GM19328 (cell line): ENCODE measurements around the gene ISL2.
"Not testable (repeated sequence)": the region's sequence is repeated elsewhere in the genome, so short reads cannot be mapped to it uniquely, and the experiment has no call there.

Experiments used
- ATAC-seq: cut with Tn5 transposase; IDR thresholded peaks from one replicate; pipeline ENCODE4 v1.9.1; 2021; ENCODE audit warnings: mild to moderate bottlenecking, moderate library complexity; ENCODE audit not compliant: unreplicated experiment

ISL2 gene

DNA sequence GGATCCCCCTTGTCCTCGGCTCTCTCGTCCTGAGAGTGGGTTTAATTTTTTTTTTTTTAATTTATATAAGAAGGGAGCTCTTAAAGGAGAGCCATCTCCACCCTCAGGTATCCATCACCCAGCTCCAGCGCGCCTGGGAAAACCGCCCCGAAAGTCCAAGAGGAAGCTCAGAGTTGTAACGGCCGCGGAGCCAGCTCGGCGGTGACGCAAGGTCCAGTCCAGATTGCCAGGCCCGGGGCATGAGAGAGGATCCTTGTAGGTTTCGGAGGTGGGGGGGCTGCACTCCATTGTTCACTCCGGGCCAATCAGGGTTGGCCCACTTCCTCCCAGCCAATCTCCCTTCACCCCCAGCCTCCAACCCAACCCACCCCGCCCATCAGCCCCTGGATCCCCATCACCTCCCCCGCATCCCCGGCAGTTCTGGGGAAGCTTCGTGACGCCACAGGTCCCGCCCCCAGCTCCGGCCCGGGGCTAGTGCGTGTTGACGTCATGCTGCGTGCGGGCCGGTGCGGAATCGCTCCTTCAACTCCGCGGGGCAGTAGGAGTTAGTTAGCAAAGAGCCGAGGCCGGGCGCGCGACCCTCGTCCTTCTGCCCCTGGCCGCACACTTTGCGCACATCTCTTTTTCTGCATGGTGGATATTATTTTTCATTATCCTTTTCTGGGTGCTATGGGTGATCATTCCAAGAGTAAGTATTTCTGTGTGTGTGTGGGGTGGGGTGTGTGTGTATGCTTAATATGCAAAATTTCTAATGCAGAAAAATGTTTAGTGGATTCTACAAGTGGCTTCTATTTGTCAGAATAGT, at the start of gene ISL2:
Gene ISL2 (plus strand): TSS at position 520 of the 805 bp plus-strand sequence. CDS start 111 bp downstream, at position 631.
- ATAC-seq = peak; percentile 35

DNA sequence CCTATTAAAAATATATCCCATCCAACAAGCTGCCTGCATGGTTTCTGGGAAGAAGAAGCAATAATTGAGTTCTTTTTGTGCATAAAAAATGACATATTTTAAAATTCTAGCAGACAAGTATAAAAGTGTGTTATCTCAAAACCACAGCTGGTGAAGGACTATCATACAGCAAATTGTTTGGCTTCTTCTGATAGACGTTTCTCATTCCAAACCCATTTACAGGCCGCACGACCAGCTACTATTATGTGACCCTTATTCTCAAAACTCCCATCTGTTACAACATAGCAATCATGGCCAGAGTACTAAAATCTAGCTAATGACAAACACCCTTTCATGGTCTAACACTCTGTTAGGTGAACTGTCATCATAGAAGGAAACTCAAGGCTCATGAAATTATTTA, 47.0 kb upstream of the ISL2 start:
- no peak for ATAC-seq

DNA sequence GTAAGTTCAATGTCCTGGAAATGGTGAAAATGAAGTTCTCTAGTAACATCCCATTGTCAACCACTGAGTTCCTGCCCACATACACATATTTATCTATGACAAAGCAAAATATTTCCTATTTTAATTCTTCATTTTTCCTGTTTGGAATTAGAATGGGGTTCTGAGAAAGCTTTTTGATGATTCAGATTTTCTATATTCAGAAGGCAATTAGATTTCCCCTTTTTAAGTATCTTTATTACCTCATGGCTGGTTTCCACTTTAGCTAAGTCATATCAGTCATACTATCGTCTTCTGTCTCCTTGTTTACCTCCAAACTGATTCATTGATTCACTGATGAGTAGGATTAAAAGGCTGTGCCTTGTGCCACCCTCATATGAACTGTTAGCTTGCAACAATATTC, 43.2 kb upstream of the ISL2 start:
- ATAC-seq = no peak

DNA sequence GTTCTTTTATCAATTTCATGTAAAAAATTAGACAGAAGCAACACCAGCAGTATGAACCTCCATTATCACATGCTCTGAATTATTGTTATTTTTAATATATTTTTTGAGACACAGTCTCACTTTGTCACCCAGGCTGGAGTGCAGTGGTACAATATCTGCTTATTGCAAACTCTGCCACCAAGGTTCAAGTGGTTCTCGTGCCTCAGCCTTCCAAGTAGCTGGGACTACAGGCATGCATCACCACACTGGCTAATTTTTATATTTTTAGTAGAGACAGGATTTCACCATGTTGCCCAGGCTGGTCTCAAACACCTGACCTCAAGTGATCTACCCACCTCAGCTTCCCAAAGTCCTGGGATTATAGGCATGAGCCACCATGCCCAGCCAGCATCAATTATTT, 42.1 kb upstream of the ISL2 start:
- ATAC-seq = not testable (repeated sequence)

DNA sequence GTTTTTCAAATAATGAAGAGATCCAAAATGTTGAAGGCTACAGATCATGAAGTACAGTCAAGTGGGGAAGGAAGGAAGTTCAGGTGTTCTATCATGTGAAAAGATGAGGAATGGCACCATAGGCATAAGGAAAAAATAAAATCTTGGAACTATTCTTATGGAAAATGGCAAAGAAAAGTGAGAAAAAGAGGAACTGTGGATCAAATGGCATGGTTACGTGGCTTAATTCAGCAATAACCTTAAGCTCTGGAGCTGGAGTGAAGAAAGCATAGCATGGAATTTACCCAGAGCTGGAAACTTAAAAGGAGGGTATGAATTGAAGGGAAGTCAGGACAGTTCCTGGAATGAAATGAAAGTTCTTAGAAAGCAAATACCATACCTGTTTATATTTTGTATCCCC, 39.7 kb upstream of the ISL2 start:
- no peak for ATAC-seq

DNA sequence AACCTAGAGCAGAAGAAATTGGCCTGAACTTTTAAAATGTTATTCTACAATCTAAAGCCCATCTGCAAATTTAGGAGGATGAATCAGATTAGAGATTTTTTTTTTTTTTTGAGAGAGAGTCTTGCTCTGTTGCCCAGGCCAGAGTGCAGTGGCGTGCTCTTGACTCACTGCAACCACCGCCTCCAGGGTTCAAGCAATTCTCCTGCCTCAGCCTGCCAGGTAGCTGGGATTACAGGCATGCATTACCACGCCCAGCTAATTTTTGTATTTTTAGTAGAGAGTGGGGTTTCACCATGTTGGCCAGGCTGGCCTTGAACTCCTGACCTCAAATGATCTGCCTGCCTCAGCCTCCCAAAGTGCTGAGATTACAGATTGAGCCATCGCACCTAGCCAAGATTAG, 38.6 kb upstream of the ISL2 start:
- not testable (repeated sequence) for ATAC-seq

DNA sequence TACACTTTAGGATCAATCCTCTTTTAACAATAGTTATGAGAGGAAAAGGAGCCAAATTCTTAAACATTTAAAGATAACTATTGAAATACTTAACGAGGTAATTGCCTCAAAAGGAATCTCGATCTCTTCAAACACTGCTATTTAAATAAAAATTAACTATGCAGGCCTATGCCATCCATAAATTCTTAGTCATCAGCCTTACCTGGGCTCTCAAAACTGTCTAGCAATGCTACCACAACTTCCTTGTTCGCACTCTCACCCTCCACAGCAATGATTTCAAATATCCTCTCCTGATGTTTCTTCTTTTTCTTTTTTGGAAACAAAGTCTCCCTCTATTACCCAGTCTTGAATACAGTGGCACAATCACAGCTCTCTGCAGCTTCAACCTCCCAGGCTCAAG, 37.6 kb upstream of the ISL2 start:
- ATAC-seq = no peak

DNA sequence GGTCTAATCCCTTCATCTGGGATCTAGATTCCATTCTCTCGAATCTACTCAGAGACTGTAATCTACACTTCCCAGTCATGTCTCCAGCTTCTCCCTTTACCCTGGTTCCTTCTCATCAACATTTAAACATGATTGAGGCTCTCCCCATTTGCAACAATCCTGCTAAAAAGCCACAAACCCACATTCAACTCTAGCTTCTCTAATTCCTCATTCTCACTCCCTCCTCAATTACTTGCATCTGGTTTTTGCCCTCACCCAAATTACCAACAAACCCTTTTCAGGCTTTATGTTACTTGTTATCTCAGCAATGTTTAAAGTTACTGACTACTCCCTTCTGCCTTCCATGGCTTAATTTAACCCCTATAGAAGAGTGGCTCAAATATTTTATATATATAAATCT, 36.8 kb upstream of the ISL2 start:
- no peak for ATAC-seq

DNA sequence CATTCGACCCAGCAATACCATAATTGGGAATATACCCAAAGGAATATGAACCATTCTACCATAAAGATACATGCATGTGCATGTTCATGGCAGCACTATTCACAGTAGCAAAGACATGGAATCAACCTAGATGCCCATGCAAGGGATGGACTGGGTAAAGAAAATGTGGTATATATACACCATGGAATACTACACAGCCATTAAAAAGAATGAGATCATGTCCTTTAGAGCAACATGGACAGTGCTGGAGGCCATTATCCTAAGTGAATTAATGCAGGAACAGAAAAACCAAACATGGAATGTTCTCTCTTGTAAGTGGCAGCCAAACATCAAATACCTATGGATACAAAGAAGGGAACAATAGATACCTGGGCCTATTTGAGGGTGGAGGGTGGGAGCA, 32.7 kb upstream of the ISL2 start:
- no peak for ATAC-seq

DNA sequence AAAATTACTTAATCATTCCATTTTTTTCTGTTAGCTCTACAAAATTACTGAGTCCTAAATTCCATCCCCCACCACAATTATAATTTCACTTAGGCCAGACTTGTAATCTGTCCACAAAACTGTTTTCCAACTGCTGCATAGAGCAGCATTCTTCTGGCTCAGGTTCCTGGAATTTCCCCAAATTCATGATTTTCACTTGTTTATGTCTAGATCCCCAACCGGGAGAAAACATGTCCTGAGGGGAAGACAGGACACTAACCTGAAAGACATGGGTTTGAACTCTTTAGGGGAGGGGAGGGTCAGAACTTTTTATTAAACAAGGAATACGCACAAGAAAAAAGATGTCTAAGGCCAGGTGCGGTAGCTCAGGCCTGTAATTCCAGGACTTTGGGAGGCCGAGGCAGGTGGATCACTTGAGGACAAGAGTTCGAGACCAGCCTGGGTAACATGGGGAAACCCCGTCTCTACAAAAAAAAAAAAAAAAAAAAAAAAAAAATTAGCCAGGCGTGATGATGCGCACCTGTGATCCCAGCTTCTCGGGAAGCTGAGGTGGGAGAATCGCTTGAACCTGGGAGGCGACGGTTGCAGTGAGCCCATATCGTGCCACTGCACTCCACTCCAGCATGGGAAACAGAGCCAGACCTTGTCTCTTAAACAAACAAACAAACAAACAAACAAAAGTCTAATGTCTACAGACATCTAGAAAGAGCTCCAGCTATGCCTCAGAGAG, 26.8 kb upstream of the ISL2 start:
- no peak for ATAC-seq

DNA sequence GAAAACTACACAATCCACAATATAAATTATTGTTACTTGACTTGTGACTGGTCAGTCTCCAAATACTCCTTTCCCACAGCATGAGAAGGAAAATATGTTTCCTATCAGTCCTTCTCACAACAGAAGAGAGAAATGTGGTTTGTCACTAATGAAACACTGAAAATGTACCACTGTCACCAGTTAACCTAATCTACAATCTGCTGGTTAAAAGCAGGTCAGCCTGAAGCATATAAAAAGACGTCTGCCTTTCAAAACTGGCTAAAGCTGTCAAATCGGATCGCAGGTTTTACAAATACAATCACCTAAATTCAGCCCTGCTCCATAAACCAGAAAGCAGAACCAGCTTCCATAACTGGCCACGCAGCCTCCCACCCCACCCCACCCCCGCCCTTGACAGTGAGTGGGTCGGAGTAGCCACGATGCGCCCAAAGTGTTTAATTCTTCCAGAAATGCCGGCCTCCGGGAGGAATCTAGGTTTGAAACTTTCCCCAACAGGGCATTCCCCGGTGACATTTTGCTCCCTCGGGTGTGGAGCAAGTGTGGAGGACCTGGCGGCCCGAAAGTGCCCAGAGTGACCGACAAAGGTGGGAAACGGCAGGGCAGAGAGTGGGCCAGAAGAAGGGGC, 26.0 kb upstream of the ISL2 start:
- peak; percentile 7 for ATAC-seq

DNA sequence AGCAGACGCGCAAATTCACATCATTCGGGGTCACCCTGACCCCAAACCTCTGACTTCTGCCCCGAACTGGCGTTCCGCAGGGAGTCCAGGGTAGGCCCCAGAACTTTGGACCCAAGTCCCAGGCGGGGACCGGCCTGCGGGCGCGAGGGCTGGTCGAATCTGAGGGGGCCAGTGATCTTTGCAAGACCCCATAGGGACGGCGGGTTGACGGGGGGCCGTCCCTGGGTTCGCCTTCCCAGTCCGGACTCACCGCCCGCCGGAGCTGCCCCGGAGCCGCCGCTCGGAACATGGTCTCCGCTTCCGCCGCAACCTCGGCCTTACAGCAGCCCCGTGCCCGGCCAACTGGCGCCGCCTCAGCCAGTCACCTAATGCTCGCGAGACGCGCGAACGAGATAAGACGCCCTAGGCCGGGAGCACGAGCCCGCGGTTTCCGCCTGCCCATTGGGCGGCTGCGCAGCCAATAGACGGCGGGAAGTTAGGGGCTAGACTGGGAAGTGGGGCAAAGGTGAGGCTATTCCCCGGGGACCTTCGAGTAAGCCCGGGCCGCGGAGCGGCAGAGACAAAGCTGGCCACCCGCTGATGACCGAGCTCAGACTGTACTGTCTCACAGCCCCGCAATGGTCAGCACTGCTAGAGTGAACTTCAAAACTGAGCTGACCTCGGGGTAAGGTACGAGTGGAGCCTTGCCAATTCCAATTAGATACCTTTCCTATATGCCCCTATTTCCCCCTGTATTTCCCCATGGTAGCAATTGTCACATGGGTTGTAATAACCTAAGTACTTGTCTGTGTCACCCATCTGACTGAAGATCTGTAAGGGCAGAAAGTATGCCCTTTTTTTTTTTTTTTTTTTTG, 25.2 kb upstream of the ISL2 start, which contains the start of gene ETFA:
Gene ETFA (minus strand): TSS at position 370 of the 854 bp plus-strand sequence. CDS start 81 bp downstream, at position 289.
- peak; percentile 97 for ATAC-seq

DNA sequence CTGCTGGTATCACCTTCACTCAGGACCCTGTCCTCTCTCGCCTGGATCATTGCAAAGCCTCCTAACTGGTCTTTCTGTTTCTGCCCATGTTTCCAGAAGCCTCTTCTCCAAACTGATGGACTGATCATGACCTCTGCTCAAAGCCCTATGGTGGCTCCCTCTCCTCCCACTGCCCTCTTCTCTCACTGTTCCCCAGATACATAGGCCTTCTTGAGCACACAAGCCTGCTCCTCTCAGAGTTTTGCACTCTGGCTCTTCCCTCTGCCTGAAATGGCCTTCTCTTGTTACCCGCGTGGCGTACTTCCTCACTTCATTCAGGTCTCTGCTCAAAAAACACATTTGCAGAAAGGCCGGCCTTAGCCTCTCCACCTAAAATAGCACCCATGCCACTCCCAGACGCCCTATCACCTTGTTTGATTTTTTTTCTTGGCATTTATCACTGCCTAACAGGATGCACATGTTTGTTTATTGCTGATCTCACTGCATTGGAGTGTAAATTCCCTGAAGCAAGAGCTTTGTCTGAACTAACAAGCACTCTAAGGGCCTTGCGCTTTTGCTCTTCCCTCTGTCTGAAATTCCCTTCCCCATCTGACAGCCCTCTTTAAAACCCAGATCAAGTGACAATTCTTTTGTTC, 23.9 kb upstream of the ISL2 start:
- no peak for ATAC-seq

DNA sequence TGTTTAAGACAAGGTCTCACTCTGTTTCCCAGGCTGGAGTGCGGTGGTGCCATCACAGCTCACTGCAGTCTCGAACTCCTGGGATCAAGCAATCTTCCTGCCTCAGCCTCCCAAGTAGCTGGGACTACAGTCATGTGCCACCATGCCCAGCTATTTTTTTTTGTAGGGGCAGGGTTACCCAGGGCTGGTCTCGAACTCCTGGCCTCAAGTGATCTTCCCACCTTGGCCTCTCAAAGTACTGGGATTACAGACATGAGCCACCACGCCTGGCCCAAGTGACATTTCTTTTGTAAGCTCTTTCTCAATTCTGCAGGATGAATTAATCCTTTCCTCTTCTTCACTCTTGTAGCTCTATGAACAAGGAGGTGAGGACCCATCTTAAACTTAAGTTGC, 23.4 kb upstream of the ISL2 start:
- ATAC-seq = not testable (repeated sequence)

DNA sequence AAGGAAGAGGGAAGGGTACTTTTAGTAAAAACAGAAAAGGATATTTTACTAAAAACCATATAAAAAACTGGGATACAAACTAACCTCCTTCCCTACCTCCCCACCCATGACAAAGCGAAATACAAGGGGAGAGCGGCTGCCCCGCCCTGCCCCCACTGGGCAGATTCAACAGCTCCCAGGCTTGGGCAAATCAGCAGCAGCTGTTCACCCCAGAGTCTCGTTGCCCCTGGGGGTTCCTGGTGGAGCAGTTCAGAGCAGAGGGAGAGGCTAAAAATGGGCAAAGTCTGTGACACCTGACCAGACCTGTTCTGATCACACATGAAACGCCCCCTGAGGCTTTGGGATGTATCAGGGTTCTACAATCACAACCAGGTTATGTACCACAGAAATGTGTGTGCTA, 22.8 kb upstream of the ISL2 start:
- ATAC-seq = no peak

DNA sequence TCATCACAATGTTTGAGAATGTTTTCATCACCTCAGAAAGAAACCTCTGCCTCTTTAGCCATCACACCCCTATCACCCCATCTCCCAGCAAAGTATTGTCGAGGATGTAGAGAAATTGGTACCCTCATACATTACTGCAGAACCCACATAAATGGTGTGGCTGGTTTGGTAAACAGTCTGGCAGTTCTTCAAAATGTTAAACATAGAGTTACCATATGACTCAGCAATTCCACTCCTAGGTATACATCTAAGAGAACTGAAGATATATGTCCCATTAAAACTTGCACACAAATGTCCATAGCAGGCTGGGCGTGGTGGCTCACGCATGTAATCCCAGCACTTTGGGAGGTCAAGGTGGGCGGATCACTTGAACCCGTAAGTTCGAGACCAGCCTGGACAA, 16.6 kb upstream of the ISL2 start:
- ATAC-seq = no peak

DNA sequence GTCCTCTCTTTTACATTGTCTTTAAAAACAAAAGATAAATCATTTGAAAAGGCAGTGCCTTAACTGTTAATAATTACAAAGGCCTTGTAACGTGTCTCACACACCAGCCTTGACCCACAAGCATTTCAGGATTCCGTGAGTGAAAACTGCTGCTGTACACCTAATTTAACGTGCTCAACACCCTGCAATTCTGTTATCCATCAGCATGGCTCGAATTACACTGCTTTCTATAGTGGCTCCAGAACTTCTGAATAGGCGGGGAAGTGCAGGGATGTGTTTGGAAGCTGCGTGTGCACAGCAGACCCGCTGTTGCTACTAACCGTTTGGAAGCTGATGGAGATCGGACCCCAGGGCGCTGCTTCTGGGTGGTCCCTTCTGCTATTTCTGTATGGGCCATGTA, 15.4 kb upstream of the ISL2 start:
- ATAC-seq = no peak

DNA sequence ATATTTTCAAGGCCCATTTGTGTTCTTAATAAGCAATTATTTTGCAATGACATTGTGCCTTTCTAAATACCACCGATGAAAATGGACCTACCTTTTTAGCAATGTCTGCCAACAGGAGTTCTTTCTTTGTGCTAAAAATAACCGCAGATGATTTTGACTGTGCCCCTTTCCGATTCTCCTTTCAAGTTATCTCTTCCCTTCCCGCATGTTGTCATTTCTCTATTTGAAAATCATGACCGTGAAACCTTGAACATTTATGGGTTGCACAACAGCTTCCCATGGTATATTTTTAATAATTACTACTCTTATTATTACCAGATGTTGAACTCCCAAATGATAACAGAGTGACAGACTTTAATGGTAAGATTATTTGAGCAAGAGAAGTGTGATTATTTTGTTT, 15.0 kb upstream of the ISL2 start:
- ATAC-seq = no peak

DNA sequence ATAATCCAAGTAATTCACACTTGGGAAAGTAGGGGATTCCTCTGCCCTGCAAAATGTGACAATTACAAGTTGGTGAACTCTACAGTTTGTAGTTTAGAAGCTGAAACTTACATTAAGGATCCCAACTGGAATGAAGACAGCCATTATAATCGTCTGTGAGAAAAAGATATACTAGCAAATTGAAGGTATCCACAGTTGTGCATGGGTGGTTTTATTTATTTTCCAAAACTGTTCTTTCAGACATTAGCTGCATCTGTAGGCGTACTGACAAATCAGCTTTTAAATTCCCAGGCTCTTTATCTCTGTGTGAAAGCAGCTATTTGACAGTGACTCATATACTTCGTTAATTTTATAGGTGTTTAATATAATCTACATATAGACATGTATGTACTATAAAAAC, 12.5 kb upstream of the ISL2 start:
- ATAC-seq = no peak

DNA sequence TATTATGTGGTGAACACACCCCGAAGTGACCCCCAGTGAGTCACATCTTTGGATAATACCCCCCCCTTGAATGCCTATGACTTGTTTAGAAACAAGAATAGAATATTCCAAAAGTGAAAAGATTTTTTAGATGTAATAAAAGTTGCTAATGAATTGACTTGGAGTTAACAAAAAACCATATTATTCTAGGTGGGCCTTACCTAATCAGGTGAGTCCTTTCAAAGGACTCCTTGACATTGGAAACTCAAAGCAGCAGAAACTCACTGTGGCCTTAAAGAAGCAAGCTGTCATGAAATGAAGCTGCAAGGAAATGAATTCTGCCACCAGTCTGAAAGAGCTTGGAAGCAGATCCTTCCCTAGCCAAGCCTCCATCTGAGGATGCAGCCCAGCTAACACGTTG, 10.9 kb upstream of the ISL2 start:
- ATAC-seq = no peak
